Glomerular endothelial cell (primary cell): Measurements from ENCODE around the gene DPY19L3. TPM values are rescaled to one million over a fixed set of nuclear protein-coding genes. Genes with fewer than 3 reads are reported as not detected.
"Not testable (repeated sequence)": the region's sequence is repeated elsewhere in the genome, so short reads cannot be mapped to it uniquely, and the experiment has no call there.

Experiments used
- DNase-seq: peaks from one replicate; pipeline ENCODE4 v3.0.0-alpha.2; 2011; ENCODE audit warnings: low read depth, low spot score; ENCODE audit errors: extremely low read depth
- total RNA-seq: library from RNA; depleted of rRNA; stranded (reverse); fragments of >200 nt; gene quantifications from 2 replicates; pipeline ENCODE4 v1.2.3, GENCODE V29; 2015

DPY19L3 gene
- total RNA-seq = 14.2 and 25.0 TPM in 2 replicates

- peak; percentile 47 for DNase-seq
These were observed at the start of gene DPY19L3 for GRCh38 chr19:32405431-32406160. Gene DPY19L3, plus strand, starts transcription at chr19:32405770. Its CDS starts 2,484 bp downstream, at chr19:32408254.

GRCh38 chr19:32357720-32358119 is 47.9 kb upstream of the DPY19L3 start:
- DNase-seq = no peak

GRCh38 chr19:32358321-32358720 is 47.2 kb upstream of the DPY19L3 start:
- no peak for DNase-seq

- DNase-seq = no peak
These were observed 46.0 kb upstream of the DPY19L3 start for GRCh38 chr19:32359581-32359980.

- DNase-seq = no peak
These were observed 43.8 kb upstream of the DPY19L3 start for GRCh38 chr19:32361574-32362317.

GRCh38 chr19:32362318-32362691 is 43.3 kb upstream of the DPY19L3 start:
- DNase-seq = no peak

- no peak for DNase-seq
These were observed 42.4 kb upstream of the DPY19L3 start for GRCh38 chr19:32363175-32363574.

GRCh38 chr19:32363632-32364031 is 41.9 kb upstream of the DPY19L3 start:
- DNase-seq = no peak

- DNase-seq = no peak
These were observed 41.5 kb upstream of the DPY19L3 start for GRCh38 chr19:32364040-32364439.

- no peak for DNase-seq
These were observed 38.5 kb upstream of the DPY19L3 start for GRCh38 chr19:32367063-32367462.

GRCh38 chr19:32367948-32368536 is 37.5 kb upstream of the DPY19L3 start:
- DNase-seq = no peak

GRCh38 chr19:32368787-32369186 is 36.8 kb upstream of the DPY19L3 start:
- DNase-seq = no peak

- DNase-seq = no peak
These were observed 32.6 kb upstream of the DPY19L3 start for GRCh38 chr19:32372726-32373517.

- DNase-seq = peak; percentile 92
These were observed 31.8 kb upstream of the DPY19L3 start for GRCh38 chr19:32373585-32374295.

GRCh38 chr19:32374362-32374761 is 31.2 kb upstream of the DPY19L3 start:
- DNase-seq = not testable (repeated sequence)

GRCh38 chr19:32377088-32377487 is 28.5 kb upstream of the DPY19L3 start:
- not testable (repeated sequence) for DNase-seq

GRCh38 chr19:32380269-32380668 is 25.3 kb upstream of the DPY19L3 start:
- no peak for DNase-seq

- DNase-seq = no peak
These were observed 17.7 kb upstream of the DPY19L3 start for GRCh38 chr19:32387701-32388392.

GRCh38 chr19:32388393-32388855 is 17.1 kb upstream of the DPY19L3 start:
- DNase-seq = no peak

GRCh38 chr19:32392901-32393300 is 12.7 kb upstream of the DPY19L3 start:
- no peak for DNase-seq
